ENCODE results near the gene F2RL1.
"Not testable (repeated sequence)": the region's sequence is repeated elsewhere in the genome, so short reads cannot be mapped to it uniquely, and the experiment has no call there.

F2RL1 gene

GRCh38 chr5:76805821-76806505 lies 12.9 kb upstream of the F2RL1 start:
- DNase-seq (ENCODE audit: low read depth): no peak

- no peak for DNase-seq (ENCODE audit: low read depth)
These were observed 11.5 kb upstream of the F2RL1 start for GRCh38 chr5:76807296-76807695.

- no peak for DNase-seq (ENCODE audit: low read depth)
These were observed 10.6 kb upstream of the F2RL1 start for GRCh38 chr5:76808141-76808691.

GRCh38 chr5:76809141-76809540 lies 9.7 kb upstream of the F2RL1 start:
- DNase-seq (ENCODE audit: low read depth): no peak

- DNase-seq (ENCODE audit: low read depth): no peak
These were observed 8.6 kb upstream of the F2RL1 start for GRCh38 chr5:76810236-76810635.

GRCh38 chr5:76811214-76811613 lies 7.6 kb upstream of the F2RL1 start:
- no peak for DNase-seq (ENCODE audit: low read depth)

GRCh38 chr5:76812209-76812608 lies 6.6 kb upstream of the F2RL1 start:
- not testable (repeated sequence) for DNase-seq (ENCODE audit: low read depth)

GRCh38 chr5:76813982-76814562 lies 4.8 kb upstream of the F2RL1 start:
- DNase-seq (ENCODE audit: low read depth): no peak

GRCh38 chr5:76816110-76816831 lies 2.6 kb upstream of the F2RL1 start:
- no peak for DNase-seq (ENCODE audit: low read depth)

- DNase-seq (ENCODE audit: low read depth): no peak
These were observed 1.2 kb downstream of the F2RL1 start for GRCh38 chr5:76819851-76820525.

- no peak for DNase-seq (ENCODE audit: low read depth)
These were observed 1.7 kb downstream of the F2RL1 start for GRCh38 chr5:76820526-76820890.

GRCh38 chr5:76821136-76821535 lies 2.3 kb downstream of the F2RL1 start:
- no peak for DNase-seq (ENCODE audit: low read depth)

- DNase-seq (ENCODE audit: low read depth): not testable (repeated sequence)
These were observed 3.4 kb downstream of the F2RL1 start for GRCh38 chr5:76822105-76822731.

GRCh38 chr5:76826416-76826815 lies 7.6 kb downstream of the F2RL1 start:
- DNase-seq (ENCODE audit: low read depth): not testable (repeated sequence)

GRCh38 chr5:76831110-76831452 lies 12.3 kb downstream of the F2RL1 start:
- DNase-seq (ENCODE audit: low read depth): no peak

GRCh38 chr5:76836181-76836580 lies 17.4 kb downstream of the F2RL1 start:
- DNase-seq (ENCODE audit: low read depth): no peak

GRCh38 chr5:76836585-76836984 lies 17.8 kb downstream of the F2RL1 start:
- no peak for DNase-seq (ENCODE audit: low read depth)

- no peak for DNase-seq (ENCODE audit: low read depth)
These were observed 19.8 kb downstream of the F2RL1 start for GRCh38 chr5:76838481-76839261.

GRCh38 chr5:76841361-76841760 lies 22.5 kb downstream of the F2RL1 start:
- no peak for DNase-seq (ENCODE audit: low read depth)

- no peak for DNase-seq (ENCODE audit: low read depth)
These were observed 27.1 kb downstream of the F2RL1 start for GRCh38 chr5:76845890-76846289.
